ENCODE measurements around the gene WWTR1.

The WWTR1 gene

DNA sequence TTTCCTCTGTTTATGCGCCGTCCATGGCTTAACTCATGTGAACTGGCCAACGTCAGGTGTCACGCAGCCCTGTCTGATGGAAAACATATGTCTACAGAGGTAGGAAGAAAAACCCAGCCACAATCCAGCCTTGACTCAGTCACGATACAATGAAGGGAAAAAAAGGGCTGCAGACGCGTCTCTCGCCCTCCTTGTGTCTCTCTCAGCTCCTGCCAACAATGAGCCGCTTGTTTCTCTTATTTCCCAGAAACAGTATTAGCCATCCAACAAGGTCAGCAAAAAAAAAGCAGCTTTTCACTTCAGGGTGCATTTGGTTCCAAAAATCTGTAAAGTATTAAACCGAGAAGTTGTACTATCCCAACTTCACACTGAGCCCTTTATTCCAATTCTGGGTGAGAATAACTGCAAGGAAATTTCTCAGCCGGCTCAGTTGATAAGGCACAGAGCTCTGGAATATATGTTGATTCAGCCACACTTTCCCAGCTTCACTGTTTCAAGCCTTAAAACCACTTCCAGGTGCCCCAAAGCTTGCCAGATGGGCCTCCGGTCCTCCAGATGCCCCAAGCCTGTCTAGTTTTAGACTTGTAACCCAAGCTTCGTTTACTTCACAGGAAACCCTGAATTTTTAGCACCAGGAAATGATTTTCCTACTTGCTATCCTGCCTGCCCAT is 103.9 kb downstream of the WWTR1 start:
- TF ChIP-seq, protein P1, sequence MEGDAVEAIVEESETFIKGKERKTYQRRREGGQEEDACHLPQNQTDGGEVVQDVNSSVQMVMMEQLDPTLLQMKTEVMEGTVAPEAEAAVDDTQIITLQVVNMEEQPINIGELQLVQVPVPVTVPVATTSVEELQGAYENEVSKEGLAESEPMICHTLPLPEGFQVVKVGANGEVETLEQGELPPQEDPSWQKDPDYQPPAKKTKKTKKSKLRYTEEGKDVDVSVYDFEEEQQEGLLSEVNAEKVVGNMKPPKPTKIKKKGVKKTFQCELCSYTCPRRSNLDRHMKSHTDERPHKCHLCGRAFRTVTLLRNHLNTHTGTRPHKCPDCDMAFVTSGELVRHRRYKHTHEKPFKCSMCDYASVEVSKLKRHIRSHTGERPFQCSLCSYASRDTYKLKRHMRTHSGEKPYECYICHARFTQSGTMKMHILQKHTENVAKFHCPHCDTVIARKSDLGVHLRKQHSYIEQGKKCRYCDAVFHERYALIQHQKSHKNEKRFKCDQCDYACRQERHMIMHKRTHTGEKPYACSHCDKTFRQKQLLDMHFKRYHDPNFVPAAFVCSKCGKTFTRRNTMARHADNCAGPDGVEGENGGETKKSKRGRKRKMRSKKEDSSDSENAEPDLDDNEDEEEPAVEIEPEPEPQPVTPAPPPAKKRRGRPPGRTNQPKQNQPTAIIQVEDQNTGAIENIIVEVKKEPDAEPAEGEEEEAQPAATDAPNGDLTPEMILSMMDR (IDR thresholded peaks at IDR 0.05), result no peak
- Histone ChIP-seq H3K27ac (peak overlapping the region; percentile 35 to 84), H3K4me3 (peak overlapping the region; percentile 50)
- DNase-seq (ENCODE audit: low spot score), result no peak

DNA sequence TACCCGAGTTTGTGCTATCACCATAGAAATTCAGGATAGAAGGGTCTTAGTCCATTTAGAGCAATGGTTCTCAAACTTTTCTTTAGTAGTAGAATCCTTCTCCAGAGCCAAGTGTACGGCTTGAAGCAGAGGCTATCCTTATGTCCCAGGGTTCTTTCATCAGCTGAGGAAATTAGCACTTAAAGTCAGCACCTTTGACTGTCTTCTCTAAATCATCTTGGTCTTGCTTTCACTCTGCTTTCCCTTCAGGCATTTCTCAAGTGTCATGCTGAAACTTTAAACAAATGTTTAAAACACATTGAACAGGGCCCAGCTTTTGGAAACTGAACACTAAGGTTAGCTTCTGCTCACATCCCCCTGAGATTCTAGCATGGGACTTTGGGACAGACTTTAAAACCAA is 105.1 kb downstream of the WWTR1 start:
- no peak for DNase-seq (ENCODE audit: low spot score)
- H3K27ac ChIP-seq, result peak overlapping the region; percentile 32 to 35
- TF ChIP-seq, protein P1 (IDR thresholded peaks at IDR 0.05), result no peak
- H3K4me3 ChIP-seq, result no peak overlapping the region

- DNase-seq (ENCODE audit: low spot score), result no peak
- TF ChIP-seq, protein P1 (IDR thresholded peaks at IDR 0.05), result no peak
- Histone ChIP-seq H3K27ac (peak overlapping the region in 1 of 2 donors; percentile 9), H3K4me3 (no peak overlapping the region)
These were observed 106.3 kb downstream of the WWTR1 start for GRCh38 chr3:149551500-149551899.

- H3K4me3 ChIP-seq, result no peak overlapping the region
- no peak for DNase-seq (ENCODE audit: low spot score)
- peak overlapping the region; percentile 45 to 83 for H3K27ac ChIP-seq
- TF ChIP-seq, protein P1 (IDR thresholded peaks at IDR 0.05), result no peak
These were observed 109.2 kb downstream of the WWTR1 start for GRCh38 chr3:149548669-149549065.

DNA sequence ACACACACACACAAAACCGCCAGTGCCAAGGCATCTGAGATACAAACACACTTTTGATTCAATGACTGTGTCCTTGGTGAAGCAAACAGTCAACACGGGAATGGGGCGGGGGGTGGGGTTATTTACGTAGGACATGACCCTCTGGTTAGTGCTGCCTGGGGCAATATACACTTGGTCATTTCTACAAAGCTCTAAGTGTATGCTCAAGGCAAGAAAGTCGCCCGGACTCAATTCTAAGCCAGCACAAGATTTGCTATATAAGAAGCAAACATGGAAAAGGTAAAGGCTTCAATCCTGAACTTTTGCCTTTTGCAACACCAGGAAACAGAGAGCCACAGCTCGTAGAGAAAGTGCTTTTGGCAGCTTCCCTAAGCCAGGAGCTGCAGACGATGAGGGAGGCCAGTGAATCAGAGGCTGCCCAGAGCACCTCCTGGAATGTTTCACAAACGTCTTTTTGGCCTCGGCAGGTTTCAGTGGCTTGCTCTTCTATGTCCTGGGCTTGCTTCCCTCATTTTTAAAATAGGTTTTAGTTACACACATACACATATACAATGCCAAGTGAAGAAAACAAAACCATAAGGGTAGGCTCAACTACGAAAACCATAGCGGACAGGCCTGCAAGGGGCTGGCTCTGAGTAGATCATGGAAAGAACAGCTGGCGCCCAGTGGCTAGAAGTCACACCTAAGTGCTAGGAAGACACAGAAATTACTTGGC is 109.7 kb downstream of the WWTR1 start:
- peak overlapping the region; percentile 41 for H3K4me3 ChIP-seq
- DNase-seq (ENCODE audit: low spot score), result no peak
- TF ChIP-seq, protein P1 (IDR thresholded peaks at IDR 0.05), result no peak
- H3K27ac ChIP-seq, result peak overlapping the region; percentile 45 to 83

GRCh38 chr3:149547413-149547812 is 110.4 kb downstream of the WWTR1 start:
- H3K4me3 ChIP-seq, result peak overlapping the region; percentile 44
- peak; percentile 87 for DNase-seq (ENCODE audit: low spot score)
- peak overlapping the region; percentile 45 to 78 for H3K27ac ChIP-seq
- TF ChIP-seq, protein P1 (IDR thresholded peaks at IDR 0.05), result no peak

DNA sequence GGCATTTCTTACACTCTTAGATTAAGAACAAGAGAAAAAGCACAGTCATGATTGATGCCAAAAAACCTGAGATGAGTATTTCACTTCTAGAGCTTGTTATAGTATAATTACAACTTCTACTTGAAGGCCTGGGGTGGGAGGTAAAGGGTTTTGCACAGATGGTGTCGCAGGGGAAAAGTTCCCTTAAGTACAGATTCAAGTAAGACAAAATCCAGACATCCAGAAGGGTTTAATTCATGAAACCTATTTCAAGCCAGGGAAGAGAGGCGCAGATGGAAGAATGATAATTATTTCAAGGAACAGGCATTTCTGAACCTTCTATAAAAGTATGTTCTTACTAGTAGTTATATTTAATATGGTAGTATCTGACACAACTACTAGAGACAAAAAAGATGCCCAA is 112.8 kb downstream of the WWTR1 start:
- TF ChIP-seq, protein P1 (IDR thresholded peaks at IDR 0.05), result no peak
- no peak overlapping the region for H3K4me3 ChIP-seq
- no peak overlapping the region for H3K27ac ChIP-seq
- no peak for DNase-seq (ENCODE audit: low spot score)

Measured in coronary artery (tissue), 2 donors.